Esophagus muscularis mucosa (tissue), 4 donors: ENCODE data around the gene EDEM3. TPM values are rescaled to one million over a fixed set of nuclear protein-coding genes. Genes with fewer than 3 reads are reported as not detected.

Source experiments
- DNase-seq: peaks from one replicate; pipeline ENCODE4 v3.0.0-alpha.2; 2017; ENCODE audit errors: extremely low spot score
- H3K27ac ChIP-seq, 4 donors: fragments of 200-600 bp; sonication (generic); replicated peaks in 1 of 4; 1 replicate in 3 of 4; 2 replicates in 1 of 4; pipeline ENCODE4 v1.5.1; 2016 to 2019; ENCODE audit warnings: mild to moderate bottlenecking in 1 of 4
- H3K27me3 ChIP-seq, 4 donors: fragments of 200-600 bp; sonication (generic); one replicate each; pipeline versions ENCODE4 v1.5.1 to v1.6.0; 2016 to 2019
- H3K36me3 ChIP-seq, 4 donors: fragments of 200-600 bp; sonication (generic); one replicate each; pipeline ENCODE4 v1.5.1; 2016 to 2019
- H3K4me1 ChIP-seq, 4 donors: fragments of 200-600 bp; sonication (generic); one replicate each; pipeline ENCODE4 v1.5.1; 2016 to 2019
- H3K4me3 ChIP-seq, 4 donors: fragments of 200-600 bp; sonication (generic); 1 replicate in 2 of 4; 2 replicates in 2 of 4; pipeline ENCODE4 v1.5.1; 2016 to 2019; ENCODE audit warnings: mild to moderate bottlenecking in 4 of 4, moderate library complexity in 1 of 4
- H3K9me3 ChIP-seq, 4 donors: fragments of 200-600 bp; sonication (generic); 1 replicate in 3 of 4; 2 replicates in 1 of 4; pipeline ENCODE4 v1.5.1; 2016 to 2019
- EP300 ChIP-seq: sonication (generic); formaldehyde crosslinking; IDR thresholded peaks from one replicate; pipeline ENCODE4 v1.6.1; 2017; ENCODE audit warnings: antibody characterized with exemption
- POLR2A ChIP-seq: fragments of 450-650 bp; IDR thresholded peaks from one replicate; pipeline ENCODE4 v1.6.1; 2017; ENCODE audit warnings: antibody characterized with exemption, moderate library complexity, mild to moderate bottlenecking, low read depth
- POLR2AphosphoS5 ChIP-seq, 2 donors: sonication (generic); formaldehyde crosslinking; IDR thresholded peaks; one replicate each; pipeline ENCODE4 v1.6.1; 2017; ENCODE audit warnings: antibody characterized with exemption in 2 of 2
- WGBS: methylation state at CpG from one replicate; pipeline ENCODE4 v1.1.5; 2018; 5-methylcytosine and 5-hydroxymethylcytosine counted together
- intact Hi-C: fragments of 100-400 bp; cut with DNase I; formaldehyde crosslinking; loops from one replicate; pipeline ENCODE4 v1.15.1; 2023
- total RNA-seq, 4 donors: library from RNA; depleted of rRNA; stranded (reverse); fragments of >200 nt; gene quantifications; one replicate each; pipeline versions ENCODE4 v1.1.0 to v1.2.1, GENCODE V29; 2016
- TF ChIP-seq, protein P1 (sequence below), 3 experiments: fragments of 200-600 bp in 2 of 3; fragments of 450-650 bp in 1 of 3; sonication (generic) in 2 of 3; IDR thresholded peaks; one replicate each; pipeline ENCODE4 v1.5.1; 2017 to 2019; ENCODE audit warnings: antibody characterized with exemption in 3 of 3, mild to moderate bottlenecking in 2 of 3, moderate library complexity in 1 of 3

Gene EDEM3, protein sequence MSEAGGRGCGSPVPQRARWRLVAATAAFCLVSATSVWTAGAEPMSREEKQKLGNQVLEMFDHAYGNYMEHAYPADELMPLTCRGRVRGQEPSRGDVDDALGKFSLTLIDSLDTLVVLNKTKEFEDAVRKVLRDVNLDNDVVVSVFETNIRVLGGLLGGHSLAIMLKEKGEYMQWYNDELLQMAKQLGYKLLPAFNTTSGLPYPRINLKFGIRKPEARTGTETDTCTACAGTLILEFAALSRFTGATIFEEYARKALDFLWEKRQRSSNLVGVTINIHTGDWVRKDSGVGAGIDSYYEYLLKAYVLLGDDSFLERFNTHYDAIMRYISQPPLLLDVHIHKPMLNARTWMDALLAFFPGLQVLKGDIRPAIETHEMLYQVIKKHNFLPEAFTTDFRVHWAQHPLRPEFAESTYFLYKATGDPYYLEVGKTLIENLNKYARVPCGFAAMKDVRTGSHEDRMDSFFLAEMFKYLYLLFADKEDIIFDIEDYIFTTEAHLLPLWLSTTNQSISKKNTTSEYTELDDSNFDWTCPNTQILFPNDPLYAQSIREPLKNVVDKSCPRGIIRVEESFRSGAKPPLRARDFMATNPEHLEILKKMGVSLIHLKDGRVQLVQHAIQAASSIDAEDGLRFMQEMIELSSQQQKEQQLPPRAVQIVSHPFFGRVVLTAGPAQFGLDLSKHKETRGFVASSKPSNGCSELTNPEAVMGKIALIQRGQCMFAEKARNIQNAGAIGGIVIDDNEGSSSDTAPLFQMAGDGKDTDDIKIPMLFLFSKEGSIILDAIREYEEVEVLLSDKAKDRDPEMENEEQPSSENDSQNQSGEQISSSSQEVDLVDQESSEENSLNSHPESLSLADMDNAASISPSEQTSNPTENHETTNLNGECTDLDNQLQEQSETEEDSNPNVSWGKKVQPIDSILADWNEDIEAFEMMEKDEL
- 10 to 100 TPM; 28.7 to 36.1 (median 29.4) TPM for total RNA-seq

- peak within 1 kb of the TSS; percentile 87 to 96 (median 92) for H3K27ac ChIP-seq
- peaks cover 16 to 32% (median 22%) of the 10 kb centered on the region in 4 donors for H3K4me1 ChIP-seq
- no peaks in the 10 kb centered on the region for H3K9me3 ChIP-seq
- WGBS: 0% methylated on average over 41 of the region's 76 CpGs
- DNase-seq: peak; percentile 99
- no peaks in the 10 kb centered on the region for H3K36me3 ChIP-seq
- H3K4me3 ChIP-seq: peak within 1 kb of the TSS; percentile 74 to 95 (median 92)
- intact Hi-C loops: no loop called here
- TF ChIP-seq POLR2AphosphoS5 (IDR thresholded peaks at IDR 0.05) (peak; percentile 94 to 98), EP300 (no peak), POLR2A (peak; percentile 95)
- no peaks in the 10 kb centered on the region for H3K27me3 ChIP-seq
Measured at GRCh38 chr1:184754476-184755225, at the start of gene EDEM3. Gene EDEM3, minus strand, starts transcription at chr1:184754858. Its CDS starts 212 bp downstream, at chr1:184754646.

DNA sequence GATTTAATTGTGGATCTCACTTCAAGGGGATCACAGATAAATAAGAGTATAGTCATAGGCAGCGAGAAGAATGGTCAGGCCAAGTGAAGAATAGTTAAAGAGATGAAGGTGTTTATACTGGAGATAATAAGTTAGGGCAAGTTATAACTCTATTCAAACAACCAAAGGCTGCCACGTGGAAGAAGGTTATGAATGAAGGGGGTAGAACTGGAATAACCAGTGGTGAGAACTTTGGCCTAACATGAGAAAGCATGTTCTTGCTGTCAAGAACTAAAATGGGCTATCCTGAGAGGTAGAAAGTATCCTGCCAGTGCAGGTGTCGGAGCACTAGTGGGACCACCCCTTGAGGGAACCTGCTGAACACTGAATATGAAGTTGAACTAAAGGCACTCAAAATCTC is 49.6 kb upstream of the EDEM3 start:
- Histone ChIP-seq H3K27me3 (no peaks in the 10 kb centered on the region), H3K4me3 (no peak overlapping the region), H3K27ac (no peak overlapping the region), H3K36me3 (peaks cover 21 to 79% (median 56%) of the 10 kb centered on the region in 4 donors), H3K9me3 (no peaks in the 10 kb centered on the region), H3K4me1 (peaks cover 8 to 25% (median 15%) of the 10 kb centered on the region in 4 donors)
- TF ChIP-seq EP300 (no peak), POLR2A (no peak), POLR2AphosphoS5 (IDR thresholded peaks at IDR 0.05) (no peak)
- TF ChIP-seq, protein P1, sequence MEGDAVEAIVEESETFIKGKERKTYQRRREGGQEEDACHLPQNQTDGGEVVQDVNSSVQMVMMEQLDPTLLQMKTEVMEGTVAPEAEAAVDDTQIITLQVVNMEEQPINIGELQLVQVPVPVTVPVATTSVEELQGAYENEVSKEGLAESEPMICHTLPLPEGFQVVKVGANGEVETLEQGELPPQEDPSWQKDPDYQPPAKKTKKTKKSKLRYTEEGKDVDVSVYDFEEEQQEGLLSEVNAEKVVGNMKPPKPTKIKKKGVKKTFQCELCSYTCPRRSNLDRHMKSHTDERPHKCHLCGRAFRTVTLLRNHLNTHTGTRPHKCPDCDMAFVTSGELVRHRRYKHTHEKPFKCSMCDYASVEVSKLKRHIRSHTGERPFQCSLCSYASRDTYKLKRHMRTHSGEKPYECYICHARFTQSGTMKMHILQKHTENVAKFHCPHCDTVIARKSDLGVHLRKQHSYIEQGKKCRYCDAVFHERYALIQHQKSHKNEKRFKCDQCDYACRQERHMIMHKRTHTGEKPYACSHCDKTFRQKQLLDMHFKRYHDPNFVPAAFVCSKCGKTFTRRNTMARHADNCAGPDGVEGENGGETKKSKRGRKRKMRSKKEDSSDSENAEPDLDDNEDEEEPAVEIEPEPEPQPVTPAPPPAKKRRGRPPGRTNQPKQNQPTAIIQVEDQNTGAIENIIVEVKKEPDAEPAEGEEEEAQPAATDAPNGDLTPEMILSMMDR (IDR thresholded peaks at IDR 0.05): no peak
- no peak for DNase-seq
- WGBS: 79% methylated on average over 3 of the region's 3 CpGs
- intact Hi-C loops: no loop called here

- H3K9me3 ChIP-seq: no peaks in the 10 kb centered on the region
- WGBS: 32% methylated on average over 1 of the region's 1 CpG
- H3K27me3 ChIP-seq: no peaks in the 10 kb centered on the region
- TF ChIP-seq EP300 (no peak), POLR2AphosphoS5 (IDR thresholded peaks at IDR 0.05) (no peak), POLR2A (no peak)
- TF ChIP-seq, protein P1 (IDR thresholded peaks at IDR 0.05): no peak
- peaks cover 8 to 25% (median 15%) of the 10 kb centered on the region in 4 donors for H3K4me1 ChIP-seq
- intact Hi-C loops: no loop called here
- no peak overlapping the region for H3K27ac ChIP-seq
- peaks cover 21 to 74% (median 53%) of the 10 kb centered on the region in 4 donors for H3K36me3 ChIP-seq
- no peak for DNase-seq
- H3K4me3 ChIP-seq: no peak overlapping the region
Measured at GRCh38 chr1:184803180-184803492, 48.5 kb upstream of the EDEM3 start.

DNA sequence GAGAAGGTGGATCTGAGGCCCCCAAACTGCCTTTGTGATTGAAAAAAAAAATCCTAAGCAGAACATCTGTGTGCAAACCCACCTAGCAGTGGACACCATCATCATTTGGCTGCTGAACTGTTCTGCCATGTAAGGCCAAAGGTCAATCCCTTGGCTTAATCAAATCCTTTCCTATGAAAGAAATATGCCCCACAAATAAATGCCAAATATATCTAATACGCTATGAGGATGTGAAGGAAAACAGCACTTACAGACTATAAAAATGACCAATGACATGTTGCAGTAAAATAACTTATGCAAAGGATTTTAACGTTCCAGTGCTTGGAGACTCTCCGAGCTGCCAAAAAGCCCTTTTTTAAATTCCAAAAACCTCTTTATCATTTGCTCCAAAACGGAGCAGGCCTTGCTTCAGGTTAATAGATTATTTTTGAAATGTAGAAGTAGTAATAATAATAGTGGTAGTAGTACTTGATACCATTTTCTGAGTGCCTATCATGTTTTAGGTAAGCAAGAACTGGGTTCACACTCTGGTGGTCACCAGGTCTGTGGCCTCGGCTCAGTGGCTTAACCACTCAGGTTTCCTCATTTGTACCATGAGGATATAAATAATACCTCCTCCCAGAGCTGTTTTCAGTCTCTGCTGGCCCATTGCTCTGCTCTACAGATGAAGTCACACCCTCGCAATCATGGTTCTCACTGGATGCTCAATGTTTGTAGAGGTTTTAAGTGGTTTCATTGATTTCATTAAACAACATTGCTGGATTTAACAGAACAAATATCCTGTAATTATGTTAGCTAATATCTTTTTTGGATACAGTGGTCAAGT is 47.9 kb upstream of the EDEM3 start:
- intact Hi-C loops: no loop called here

More for the DNA sequence above, 47.9 kb upstream of the EDEM3 start:
- Histone ChIP-seq H3K4me1 (peaks cover 8 to 25% (median 15%) of the 10 kb centered on the region in 4 donors), H3K4me3 (no peak overlapping the region), H3K27me3 (no peaks in the 10 kb centered on the region), H3K9me3 (no peaks in the 10 kb centered on the region), H3K27ac (no peak overlapping the region), H3K36me3 (peaks cover 16 to 74% (median 53%) of the 10 kb centered on the region in 4 donors)
- WGBS: 82% methylated on average over 6 of the region's 6 CpGs
- DNase-seq: no peak
- TF ChIP-seq EP300: no peak
- TF ChIP-seq POLR2AphosphoS5 (IDR thresholded peaks at IDR 0.05): no peak
- TF ChIP-seq, protein P1 (IDR thresholded peaks at IDR 0.05): no peak
- TF ChIP-seq POLR2A: no peak
